Transverse colon (tissue), 4 donors: ENCODE measurements around the gene NBEA. TPM values are rescaled to one million over a fixed set of nuclear protein-coding genes. Genes with fewer than 3 reads are reported as not detected.
A peak's percentile ranks its signal among the peaks of the same experiment; 100 is the strongest.

Experiments
- DNase-seq: peaks from one replicate; pipeline ENCODE4 v3.0.0-alpha.2; 2019
- H3K27ac ChIP-seq, 4 donors: fragments of 200-600 bp; sonication (generic); 2 replicates each; pipeline ENCODE4 v1.5.1; 2016 to 2018; ENCODE audit warnings: inconsistent platforms in 4 of 4
- H3K27me3 ChIP-seq: fragments of 200-600 bp; sonication (generic); 2 replicates; pipeline ENCODE4 v1.5.1; 2017; ENCODE audit warnings: inconsistent platforms
- H3K36me3 ChIP-seq, 4 donors: fragments of 200-600 bp; sonication (generic); 2 replicates each; pipeline ENCODE4 v1.5.1; 2017 to 2019; ENCODE audit warnings: inconsistent platforms in 4 of 4
- H3K4me1 ChIP-seq, 4 donors: fragments of 200-600 bp; sonication (generic); 2 replicates each; pipeline ENCODE4 v1.5.1; 2017 to 2020; ENCODE audit warnings: inconsistent platforms in 4 of 4
- H3K4me3 ChIP-seq, 4 donors: fragments of 200-600 bp; sonication (generic); 1 replicate in 1 of 4; 2 replicates in 3 of 4; pipeline versions ENCODE4 v1.5.1 to v1.6.1; 2017 to 2019; ENCODE audit warnings: inconsistent platforms in 4 of 4
- H3K9me3 ChIP-seq, 2 donors: fragments of 200-600 bp; sonication (generic); 2 replicates each; pipeline ENCODE4 v1.5.1; 2017 to 2019; ENCODE audit warnings: inconsistent platforms in 2 of 2
- CTCF ChIP-seq, 5 experiments: fragments of 200-600 bp in 3 of 5; fragments of 450-650 bp in 2 of 5; sonication (generic) in 3 of 5; IDR thresholded peaks; 1 replicate in 2 of 5; 2 replicates in 3 of 5; pipeline ENCODE4 v1.5.1; 2016 to 2017; ENCODE audit warnings: antibody characterized with exemption in 5 of 5, inconsistent platforms in 3 of 5, mild to moderate bottlenecking in 2 of 5, moderate library complexity in 1 of 5
- EP300 ChIP-seq: sonication (generic); formaldehyde crosslinking; IDR thresholded peaks from one replicate; pipeline ENCODE4 v1.6.1; 2017; ENCODE audit warnings: antibody characterized with exemption, low read depth
- POLR2A ChIP-seq: fragments of 450-650 bp; IDR thresholded peaks from one replicate; pipeline ENCODE4 v1.6.1; 2016; ENCODE audit warnings: antibody characterized with exemption, mild to moderate bottlenecking, moderate library complexity
- POLR2AphosphoS5 ChIP-seq, 3 donors: sonication (generic); formaldehyde crosslinking; IDR thresholded peaks; one replicate each; pipeline ENCODE4 v1.6.1; 2016; ENCODE audit warnings: antibody characterized with exemption in 3 of 3
- whole genome bisulfite sequencing, 2 donors: methylation state at CpG; one replicate each; pipeline ENCODE4 v1.1.5; 2018; ENCODE audit warnings: low coverage in 1 of 2; 5-methylcytosine and 5-hydroxymethylcytosine counted together
- in situ Hi-C, 4 donors: fragments of 200-750 bp; cut with MboI; loops; one replicate each; pipeline versions ENCODE4 v1.15.0 to v1.15.1; 2017; ENCODE audit warnings: low sequenced_read_pairs in 3 of 4, low pct_ligation_motif_present in 1 of 4, low pct_unique_long_range_greater_than_20kb in 1 of 4
- intact Hi-C: fragments of 100-400 bp; cut with DNase I; formaldehyde crosslinking; loops from one replicate; pipeline ENCODE4 v1.15.1; 2023; ENCODE audit warnings: low total_unique reads
- total RNA-seq, 4 donors: library from RNA; depleted of rRNA; stranded (reverse); fragments of >200 nt; gene quantifications; one replicate each; pipeline ENCODE4 v1.1.0, GENCODE V29; 2016

Gene NBEA
- total RNA-seq, 4 donors from 2014 or later: 8.2 to 21.1 (median 12.5) TPM

GRCh38 chr13:35347679-35348205 is 405.7 kb downstream of the NBEA start:
- no peak for TF ChIP-seq POLR2A
- TF ChIP-seq EP300: no peak
- TF ChIP-seq CTCF (IDR thresholded peaks at IDR 0.05): no peak
- TF ChIP-seq POLR2AphosphoS5 (IDR thresholded peaks at IDR 0.05): no peak
- in situ Hi-C loops (no loop called here), intact Hi-C loops (no loop called here)
- no peaks in the 10 kb centered on the region for H3K36me3 ChIP-seq
- no peak overlapping the region for H3K4me3 ChIP-seq
- 80% methylated on average over 1 of the region's 1 CpG; no CpG with 5 or more reads in 1 of the 2 donors for WGBS, 2 donors
- no peak for DNase-seq
- H3K27ac ChIP-seq: no peak overlapping the region
- H3K27me3 ChIP-seq: no peaks in the 10 kb centered on the region
- peaks cover 0 to 4% (median 2%) of the 10 kb centered on the region in 4 donors for H3K4me1 ChIP-seq
- H3K9me3 ChIP-seq: no peaks in the 10 kb centered on the region

GRCh38 chr13:35349052-35349451 is 407.0 kb downstream of the NBEA start:
- no peak for TF ChIP-seq POLR2AphosphoS5 (IDR thresholded peaks at IDR 0.05)
- no peak for TF ChIP-seq EP300
- TF ChIP-seq POLR2A: no peak

GRCh38 chr13:35349673-35350278 is 407.7 kb downstream of the NBEA start:
- WGBS, 2 donors: 53 to 60% methylated on average over 5 of the region's 5 CpGs
- H3K9me3 ChIP-seq: no peaks in the 10 kb centered on the region
- no peaks in the 10 kb centered on the region for H3K36me3 ChIP-seq
- in situ Hi-C loops (no loop called here), intact Hi-C loops (no loop called here)
- no peak overlapping the region for H3K4me3 ChIP-seq
- no peaks in the 10 kb centered on the region for H3K27me3 ChIP-seq
- no peak for DNase-seq
- H3K4me1 ChIP-seq: peaks cover 0 to 4% (median 2%) of the 10 kb centered on the region in 4 donors
- TF ChIP-seq CTCF (IDR thresholded peaks at IDR 0.05) (no peak), POLR2AphosphoS5 (IDR thresholded peaks at IDR 0.05) (no peak), POLR2A (no peak), EP300 (no peak)
- H3K27ac ChIP-seq: peak overlapping the region in 1 of 4 donors; percentile 4

More at GRCh38 chr13:35349052-35349451, 407.0 kb downstream of the NBEA start:
- intact Hi-C loops (no loop called here), in situ Hi-C loops (no loop called here)
- no peaks in the 10 kb centered on the region for H3K36me3 ChIP-seq
- DNase-seq: no peak
- H3K4me3 ChIP-seq: no peak overlapping the region
- no peaks in the 10 kb centered on the region for H3K9me3 ChIP-seq
- peaks cover 0 to 4% (median 2%) of the 10 kb centered on the region in 4 donors for H3K4me1 ChIP-seq
- WGBS, 2 donors: 71 to 80% methylated on average over 2 of the region's 2 CpGs
- no peaks in the 10 kb centered on the region for H3K27me3 ChIP-seq
- no peak overlapping the region for H3K27ac ChIP-seq

GRCh38 chr13:35354285-35354684 is 412.2 kb downstream of the NBEA start:
- no peak for DNase-seq
- intact Hi-C loops: no loop called here

More at GRCh38 chr13:35354285-35354684, 412.2 kb downstream of the NBEA start:
- Histone ChIP-seq H3K27ac (no peak overlapping the region), H3K4me3 (no peak overlapping the region), H3K36me3 (no peaks in the 10 kb centered on the region), H3K9me3 (no peaks in the 10 kb centered on the region), H3K27me3 (no peaks in the 10 kb centered on the region), H3K4me1 (peaks cover 0 to 4% (median 2%) of the 10 kb centered on the region in 4 donors)
- TF ChIP-seq CTCF (IDR thresholded peaks at IDR 0.05): no peak
- TF ChIP-seq POLR2A: no peak
- TF ChIP-seq POLR2AphosphoS5 (IDR thresholded peaks at IDR 0.05): no peak
- no peak for TF ChIP-seq EP300
- 82 to 83% methylated on average over 1 to 2 of the region's 2 CpGs for WGBS, 2 donors
- in situ Hi-C loops: no loop called here
